Upper lobe of right lung (tissue), 1 donor: ENCODE measurements around the gene CSNK2B. TPM values are rescaled to one million over a fixed set of nuclear protein-coding genes. Genes with fewer than 3 reads are reported as not detected.

Experiments
- ATAC-seq: fragments of 200-7000 bp; cut with Tn5 transposase; one replicate; pipeline ENCODE4 v1.9.1; 2020; ENCODE audit warnings: mild to moderate bottlenecking, moderate library complexity
- DNase-seq: peaks from one replicate; pipeline ENCODE4 v3.0.0-alpha.2; 2020
- H3K27ac ChIP-seq: fragments of 200-600 bp; one replicate; pipeline ENCODE4 v1.8.0; 2022
- H3K27me3 ChIP-seq: fragments of 200-600 bp; one replicate; pipeline ENCODE4 v1.8.0; 2022; ENCODE audit warnings: mild to moderate bottlenecking
- H3K36me3 ChIP-seq: fragments of 200-600 bp; one replicate; pipeline ENCODE4 v1.8.0; 2022
- H3K4me1 ChIP-seq: fragments of 200-600 bp; one replicate; pipeline ENCODE4 v1.8.0; 2022
- H3K4me3 ChIP-seq: fragments of 200-600 bp; one replicate; pipeline ENCODE4 v1.8.0; 2022; ENCODE audit warnings: mild to moderate bottlenecking
- H3K9me3 ChIP-seq: fragments of 200-600 bp; one replicate; pipeline ENCODE4 v1.8.0; 2022
- intact Hi-C: fragments of 100-400 bp; cut with DNase I; formaldehyde crosslinking; loops from one replicate; pipeline ENCODE4 v1.11.0; 2022
- total RNA-seq: library from RNA; stranded (reverse); fragmentation: NEBNext Ultra II Directional; extraction: Animal tissue kit (Norgen Biotek cat#: 25700); gene quantifications from one replicate; pipeline ENCODE4 v1.2.1, GENCODE V29; 2021
- TF ChIP-seq, protein P1 (sequence below): fragments of 200-600 bp; IDR thresholded peaks from one replicate; pipeline ENCODE4 v1.8.0; 2022; ENCODE audit warnings: antibody characterized with exemption
- donor health status: DM: no; HTN: yes; CAD: no; lungs with severe emphysema.

Gene CSNK2B
- total RNA-seq, 1 donor from 2014 or later = 114 TPM

DNA sequence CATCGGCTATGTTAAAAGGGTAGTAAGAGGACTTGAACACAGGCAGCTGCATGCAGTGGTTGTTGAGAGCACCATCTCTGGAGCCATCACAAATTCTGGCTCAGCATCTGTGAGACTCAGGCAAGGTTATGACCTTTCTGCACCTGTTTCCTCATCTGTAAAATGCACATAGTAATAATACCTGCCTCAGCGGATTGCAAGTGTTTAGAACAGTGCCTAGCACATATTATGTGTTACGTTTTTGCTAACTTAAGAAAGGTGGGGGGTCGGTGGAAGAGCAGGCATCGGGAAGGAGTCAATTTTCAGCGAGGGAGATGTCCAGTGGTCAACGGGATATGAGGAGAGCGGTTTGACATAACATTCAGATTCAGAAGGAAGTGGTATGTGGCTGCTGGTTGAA, 12.1 kb downstream of the CSNK2B start:
- Histone ChIP-seq H3K4me3 (no peak overlapping the region), H3K27me3 (no peaks in the 10 kb centered on the region), H3K27ac (no peak overlapping the region), H3K9me3 (no peaks in the 10 kb centered on the region), H3K4me1 (peaks cover 20% of the 10 kb centered on the region), H3K36me3 (peaks cover 5% of the 10 kb centered on the region)
- DNase-seq (no peak), ATAC-seq (no peak)
- intact Hi-C loops = no loop called here
- TF ChIP-seq, protein P1, sequence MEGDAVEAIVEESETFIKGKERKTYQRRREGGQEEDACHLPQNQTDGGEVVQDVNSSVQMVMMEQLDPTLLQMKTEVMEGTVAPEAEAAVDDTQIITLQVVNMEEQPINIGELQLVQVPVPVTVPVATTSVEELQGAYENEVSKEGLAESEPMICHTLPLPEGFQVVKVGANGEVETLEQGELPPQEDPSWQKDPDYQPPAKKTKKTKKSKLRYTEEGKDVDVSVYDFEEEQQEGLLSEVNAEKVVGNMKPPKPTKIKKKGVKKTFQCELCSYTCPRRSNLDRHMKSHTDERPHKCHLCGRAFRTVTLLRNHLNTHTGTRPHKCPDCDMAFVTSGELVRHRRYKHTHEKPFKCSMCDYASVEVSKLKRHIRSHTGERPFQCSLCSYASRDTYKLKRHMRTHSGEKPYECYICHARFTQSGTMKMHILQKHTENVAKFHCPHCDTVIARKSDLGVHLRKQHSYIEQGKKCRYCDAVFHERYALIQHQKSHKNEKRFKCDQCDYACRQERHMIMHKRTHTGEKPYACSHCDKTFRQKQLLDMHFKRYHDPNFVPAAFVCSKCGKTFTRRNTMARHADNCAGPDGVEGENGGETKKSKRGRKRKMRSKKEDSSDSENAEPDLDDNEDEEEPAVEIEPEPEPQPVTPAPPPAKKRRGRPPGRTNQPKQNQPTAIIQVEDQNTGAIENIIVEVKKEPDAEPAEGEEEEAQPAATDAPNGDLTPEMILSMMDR = no peak

- peak within 1 kb of the TSS; percentile 71 for H3K4me3 ChIP-seq
- TF ChIP-seq, protein P1 = peak; percentile 79
- peak within 1 kb of the TSS; percentile 75 for H3K27ac ChIP-seq
- peak; percentile 90 for DNase-seq
- no peaks in the 10 kb centered on the region for H3K36me3 ChIP-seq
- peaks cover 21% of the 10 kb centered on the region for H3K4me1 ChIP-seq
- no peaks in the 10 kb centered on the region for H3K9me3 ChIP-seq
- peak; percentile 91 for ATAC-seq
- intact Hi-C loops = no loop called here
- no peaks in the 10 kb centered on the region for H3K27me3 ChIP-seq
These were observed 14.6 kb downstream of the CSNK2B start, which contains the start of gene LY6G5C for GRCh38 chr6:31680226-31681134. Gene LY6G5C, minus strand, starts transcription at chr6:31681067. Its CDS starts 694 bp downstream, at chr6:31680373.

DNA sequence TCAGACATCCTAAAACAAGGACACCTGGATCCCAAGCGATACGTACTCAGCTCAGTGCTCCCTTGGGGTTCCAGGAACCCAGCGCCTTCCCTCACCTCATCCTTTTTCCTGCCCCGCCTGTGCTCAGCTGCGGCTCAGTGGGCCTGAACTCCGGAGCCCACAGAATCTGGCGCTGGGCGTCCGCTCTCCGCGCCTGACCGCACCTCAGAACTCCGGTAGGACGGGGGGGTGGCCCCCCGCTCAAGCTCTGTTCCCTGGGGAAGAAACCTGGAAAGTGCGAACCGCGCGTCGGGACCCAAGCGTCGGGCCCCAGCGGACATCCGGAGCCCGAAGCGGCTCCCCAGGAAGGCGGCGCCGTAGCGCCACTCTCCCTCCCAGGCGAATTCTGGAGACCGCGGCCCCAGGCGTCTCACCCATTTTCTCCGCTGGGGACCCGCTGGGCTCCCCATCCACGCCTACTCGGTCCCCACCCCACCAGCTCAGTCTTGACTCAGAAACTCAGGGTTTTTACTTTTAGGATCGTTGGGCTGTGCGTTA, 15.3 kb downstream of the CSNK2B start:
- Histone ChIP-seq H3K27ac (peak overlapping the region; percentile 75), H3K4me3 (peak overlapping the region; percentile 71), H3K4me1 (peaks cover 21% of the 10 kb centered on the region), H3K9me3 (no peaks in the 10 kb centered on the region), H3K36me3 (peaks cover 5% of the 10 kb centered on the region), H3K27me3 (no peaks in the 10 kb centered on the region)
- DNase-seq (peak; percentile 79), ATAC-seq (peak; percentile 55)
- TF ChIP-seq, protein P1 = no peak
- intact Hi-C loops = no loop called here

DNA sequence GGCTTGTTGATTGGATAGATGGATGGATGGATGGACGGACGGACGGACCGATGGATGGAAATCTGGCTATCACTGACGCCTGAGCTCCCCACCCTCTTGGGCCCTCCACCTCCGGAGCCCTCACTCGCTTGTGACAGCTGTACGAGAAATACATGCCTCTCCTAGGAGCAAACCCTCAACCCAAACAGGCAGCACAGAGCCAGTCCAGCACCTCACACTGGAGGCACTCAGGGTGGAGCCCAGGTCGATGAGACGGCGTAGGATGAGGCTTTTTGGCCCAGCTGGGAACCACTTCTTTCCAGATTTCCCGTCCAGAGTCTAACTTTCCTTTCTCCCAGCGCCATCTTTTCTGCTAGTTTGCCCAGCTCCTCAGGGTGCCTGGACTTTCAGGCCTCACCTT, 17.7 kb downstream of the CSNK2B start:
- no peaks in the 10 kb centered on the region for H3K27me3 ChIP-seq
- no peaks in the 10 kb centered on the region for H3K9me3 ChIP-seq
- intact Hi-C loops = no loop called here
- no peak overlapping the region for H3K4me3 ChIP-seq
- no peak overlapping the region for H3K27ac ChIP-seq
- TF ChIP-seq, protein P1 = no peak
- DNase-seq = no peak
- ATAC-seq = no peak
- peaks cover 21% of the 10 kb centered on the region for H3K4me1 ChIP-seq
- H3K36me3 ChIP-seq = peaks cover 29% of the 10 kb centered on the region

DNA sequence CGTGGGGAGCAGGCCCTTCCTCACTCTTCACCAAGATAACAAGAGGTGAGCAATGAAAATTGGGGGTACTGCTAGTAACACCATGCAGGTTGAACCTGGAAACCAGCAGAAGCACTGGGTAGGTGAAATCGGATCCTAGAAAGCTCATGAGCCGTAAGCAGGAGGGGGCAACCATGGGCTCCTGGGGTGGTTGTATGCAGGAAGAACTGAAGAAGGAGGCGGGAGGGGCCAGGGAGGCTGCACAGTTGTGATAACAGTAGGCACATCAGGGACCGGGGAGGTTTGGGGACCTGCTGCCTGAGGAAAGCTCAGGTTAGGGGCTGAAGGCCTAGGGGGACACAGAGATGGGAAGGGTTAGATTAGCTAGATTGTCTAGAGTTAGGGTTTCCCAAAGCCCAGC, 20.6 kb downstream of the CSNK2B start:
- no peak overlapping the region for H3K27ac ChIP-seq
- no peaks in the 10 kb centered on the region for H3K9me3 ChIP-seq
- H3K4me1 ChIP-seq = peaks cover 9% of the 10 kb centered on the region
- no peak for ATAC-seq
- TF ChIP-seq, protein P1 = no peak
- peaks cover 58% of the 10 kb centered on the region for H3K36me3 ChIP-seq
- H3K27me3 ChIP-seq = no peaks in the 10 kb centered on the region
- intact Hi-C loops = no loop called here
- DNase-seq = no peak
- no peak overlapping the region for H3K4me3 ChIP-seq
